OCI-M2 (cell line): ENCODE measurements around the gene SRPRA.

Experiments
- DNase-seq: peaks from one replicate; lab custom pipeline; 2025; ENCODE audit not compliant: unreplicated experiment; lab: John Stamatoyannopoulos, UW

Gene SRPRA

GRCh38 chr11:126231725-126232459 lies 36.8 kb downstream of the SRPRA start:
- no peak for DNase-seq

- no peak for DNase-seq
Measured at GRCh38 chr11:126229858-126230540, 38.7 kb downstream of the SRPRA start.

- no peak for DNase-seq
Measured at GRCh38 chr11:126226334-126227084, 42.2 kb downstream of the SRPRA start.

- no peak for DNase-seq
Measured at GRCh38 chr11:126225295-126225665, 43.4 kb downstream of the SRPRA start.

- no peak for DNase-seq
Measured at GRCh38 chr11:126224647-126225294, 43.9 kb downstream of the SRPRA start.

GRCh38 chr11:126219547-126219946 lies 49.1 kb downstream of the SRPRA start:
- no peak for DNase-seq

- no peak for DNase-seq
Measured at GRCh38 chr11:126217491-126217890, 51.2 kb downstream of the SRPRA start.

GRCh38 chr11:126216526-126217305 lies 52.0 kb downstream of the SRPRA start:
- no peak for DNase-seq

- no peak for DNase-seq
Measured at GRCh38 chr11:126214841-126215240, 53.9 kb downstream of the SRPRA start.

GRCh38 chr11:126214441-126214840 lies 54.3 kb downstream of the SRPRA start:
- no peak for DNase-seq
